PFSK-1 (cell line): ENCODE data around the gene SLC35A3.

Experiments
- FOXP2 ChIP-seq: optimal IDR thresholded peaks from 2 replicates; pipeline ENCODE3; 2011; ENCODE audit warnings: borderline replicate concordance, control low read depth, inconsistent platforms; ENCODE audit not compliant: insufficient read depth; ENCODE audit errors: extremely low read length, extremely low read depth
- POLR2AphosphoS5 ChIP-seq: IDR thresholded peaks from 2 replicates; pipeline ENCODE4 v1.6.1; 2012; ENCODE audit warnings: low read depth, mild to moderate bottlenecking, control low read depth, low read length, moderate library complexity
- SIN3A ChIP-seq: IDR thresholded peaks from 2 replicates; pipeline ENCODE4 v1.6.1; 2012; ENCODE audit warnings: mild to moderate bottlenecking, low read length, moderate library complexity, borderline replicate concordance; ENCODE audit not compliant: insufficient read depth
- TAF1 ChIP-seq: IDR thresholded peaks from 2 replicates; pipeline ENCODE4 v1.6.1; 2012; ENCODE audit warnings: low read length, control low read depth, borderline replicate concordance; ENCODE audit not compliant: insufficient read depth
- TF ChIP-seq, protein P1 (sequence below), 2 experiments: IDR thresholded peaks; 2 replicates each; pipeline versions ENCODE4 v1.6.1 to v1.8.0; 2011 to 2012; ENCODE audit warnings: low read depth in 2 of 2, low read length in 2 of 2, control low read depth in 1 of 2, inconsistent platforms in 1 of 2, mild to moderate bottlenecking in 1 of 2, moderate library complexity in 1 of 2; ENCODE audit not compliant: insufficient read depth in 1 of 2

SLC35A3 gene

DNA sequence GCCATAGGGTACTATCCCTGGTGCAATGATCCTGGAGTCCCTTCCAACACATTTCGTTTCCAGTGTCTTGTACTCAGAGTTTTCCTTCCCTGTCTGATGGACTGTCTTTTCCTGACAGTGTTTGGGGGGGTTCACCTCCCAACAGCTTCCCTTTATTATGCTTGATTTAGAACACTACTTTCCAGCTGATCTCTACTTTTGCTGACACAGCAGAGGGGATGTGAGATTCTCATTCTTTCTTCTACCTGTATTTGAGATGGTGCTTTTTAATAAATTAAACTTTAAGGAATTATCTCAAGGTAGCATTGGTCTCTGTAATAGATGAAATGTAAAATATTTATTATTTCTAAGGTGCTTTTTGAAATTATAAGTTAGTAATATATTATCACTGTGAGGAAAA, 41.0 kb downstream of the SLC35A3 start:
- TF ChIP-seq TAF1 (no peak), POLR2AphosphoS5 (no peak), FOXP2 (no peak), SIN3A (no peak)
- TF ChIP-seq, protein P1, sequence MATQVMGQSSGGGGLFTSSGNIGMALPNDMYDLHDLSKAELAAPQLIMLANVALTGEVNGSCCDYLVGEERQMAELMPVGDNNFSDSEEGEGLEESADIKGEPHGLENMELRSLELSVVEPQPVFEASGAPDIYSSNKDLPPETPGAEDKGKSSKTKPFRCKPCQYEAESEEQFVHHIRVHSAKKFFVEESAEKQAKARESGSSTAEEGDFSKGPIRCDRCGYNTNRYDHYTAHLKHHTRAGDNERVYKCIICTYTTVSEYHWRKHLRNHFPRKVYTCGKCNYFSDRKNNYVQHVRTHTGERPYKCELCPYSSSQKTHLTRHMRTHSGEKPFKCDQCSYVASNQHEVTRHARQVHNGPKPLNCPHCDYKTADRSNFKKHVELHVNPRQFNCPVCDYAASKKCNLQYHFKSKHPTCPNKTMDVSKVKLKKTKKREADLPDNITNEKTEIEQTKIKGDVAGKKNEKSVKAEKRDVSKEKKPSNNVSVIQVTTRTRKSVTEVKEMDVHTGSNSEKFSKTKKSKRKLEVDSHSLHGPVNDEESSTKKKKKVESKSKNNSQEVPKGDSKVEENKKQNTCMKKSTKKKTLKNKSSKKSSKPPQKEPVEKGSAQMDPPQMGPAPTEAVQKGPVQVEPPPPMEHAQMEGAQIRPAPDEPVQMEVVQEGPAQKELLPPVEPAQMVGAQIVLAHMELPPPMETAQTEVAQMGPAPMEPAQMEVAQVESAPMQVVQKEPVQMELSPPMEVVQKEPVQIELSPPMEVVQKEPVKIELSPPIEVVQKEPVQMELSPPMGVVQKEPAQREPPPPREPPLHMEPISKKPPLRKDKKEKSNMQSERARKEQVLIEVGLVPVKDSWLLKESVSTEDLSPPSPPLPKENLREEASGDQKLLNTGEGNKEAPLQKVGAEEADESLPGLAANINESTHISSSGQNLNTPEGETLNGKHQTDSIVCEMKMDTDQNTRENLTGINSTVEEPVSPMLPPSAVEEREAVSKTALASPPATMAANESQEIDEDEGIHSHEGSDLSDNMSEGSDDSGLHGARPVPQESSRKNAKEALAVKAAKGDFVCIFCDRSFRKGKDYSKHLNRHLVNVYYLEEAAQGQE (IDR thresholded peaks at IDR 0.05; ENCODE audit: insufficient read depth in 1 of 2, low read depth in 2 of 2, low read length in 2 of 2), result no peak

- TF ChIP-seq, protein P1 (IDR thresholded peaks at IDR 0.05; ENCODE audit: insufficient read depth in 1 of 2, low read depth in 2 of 2, low read length in 2 of 2), result no peak
- TF ChIP-seq POLR2AphosphoS5 (no peak), TAF1 (no peak), FOXP2 (no peak), SIN3A (no peak)
These were observed 49.4 kb downstream of the SLC35A3 start for GRCh38 chr1:100019220-100019619.

- TF ChIP-seq POLR2AphosphoS5 (no peak), SIN3A (no peak), FOXP2 (no peak), TAF1 (no peak)
- TF ChIP-seq, protein P1 (IDR thresholded peaks at IDR 0.05; ENCODE audit: insufficient read depth in 1 of 2, low read depth in 2 of 2, low read length in 2 of 2), result no peak
These were observed 53.7 kb downstream of the SLC35A3 start for GRCh38 chr1:100023482-100023881.

DNA sequence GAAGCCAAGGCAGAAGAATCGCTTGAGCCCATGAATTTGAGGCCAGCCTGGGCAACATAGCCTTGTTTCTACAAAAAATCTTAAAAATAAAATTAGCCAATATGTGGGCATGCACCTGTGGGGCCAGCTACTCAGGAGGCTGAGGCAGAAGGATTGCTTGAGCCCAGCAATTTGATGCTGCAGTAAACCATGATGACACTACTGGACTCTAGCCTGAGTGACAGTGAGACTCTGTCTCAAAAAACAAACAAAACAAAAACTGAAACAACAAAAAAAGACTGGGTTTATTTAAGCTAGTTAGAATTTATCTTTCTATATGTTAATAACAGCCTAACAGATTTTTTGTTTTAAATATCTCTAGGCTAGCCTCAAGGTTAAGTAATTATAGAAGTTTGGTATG, 57.4 kb downstream of the SLC35A3 start:
- TF ChIP-seq TAF1 (no peak), SIN3A (no peak), FOXP2 (no peak), POLR2AphosphoS5 (no peak)
- TF ChIP-seq, protein P1 (IDR thresholded peaks at IDR 0.05; ENCODE audit: insufficient read depth in 1 of 2, low read depth in 2 of 2, low read length in 2 of 2), result no peak

DNA sequence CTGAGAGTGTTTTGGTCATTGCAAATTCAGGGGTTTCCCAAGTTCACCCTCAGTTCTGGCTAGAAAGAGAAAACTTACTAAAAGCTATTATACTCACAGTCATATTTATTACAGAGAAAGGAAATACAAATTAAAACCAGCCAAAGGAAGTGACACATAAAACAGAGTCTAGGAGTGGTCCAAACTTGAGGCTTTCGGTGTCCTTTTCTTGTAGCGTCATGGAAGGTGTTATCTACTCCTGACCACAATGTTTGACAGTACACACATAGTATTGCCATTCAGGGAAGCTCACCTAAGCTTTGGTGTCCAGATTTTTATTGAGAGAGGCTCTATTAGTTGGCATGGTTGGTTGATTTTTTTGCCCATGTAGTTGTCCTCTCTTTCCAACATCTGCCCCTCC, 59.0 kb downstream of the SLC35A3 start:
- no peak for TF ChIP-seq FOXP2
- no peak for TF ChIP-seq SIN3A
- no peak for TF ChIP-seq POLR2AphosphoS5
- no peak for TF ChIP-seq TAF1
- TF ChIP-seq, protein P1 (IDR thresholded peaks at IDR 0.05; ENCODE audit: insufficient read depth in 1 of 2, low read depth in 2 of 2, low read length in 2 of 2), result no peak
